Peyer's patch (tissue), 4 donors: ENCODE measurements around the gene PNMA8B.

ENCODE experiments used
- POLR2A ChIP-seq, 2 donors: fragments of 450-650 bp; IDR thresholded peaks; one replicate each; pipeline ENCODE4 v1.5.1; 2017; ENCODE audit warnings: antibody characterized with exemption in 2 of 2, mild to moderate bottlenecking in 2 of 2, moderate library complexity in 2 of 2
- TF ChIP-seq, protein P1 (sequence below), 6 experiments: fragments of 450-650 bp in 4 of 6; fragments of 200-600 bp in 2 of 6; sonication (generic) in 1 of 6; IDR thresholded peaks; one replicate each; pipeline ENCODE4 v1.5.1; 2017 to 2019; ENCODE audit warnings: antibody characterized with exemption in 6 of 6, mild to moderate bottlenecking in 3 of 6, moderate library complexity in 1 of 6

DNA sequence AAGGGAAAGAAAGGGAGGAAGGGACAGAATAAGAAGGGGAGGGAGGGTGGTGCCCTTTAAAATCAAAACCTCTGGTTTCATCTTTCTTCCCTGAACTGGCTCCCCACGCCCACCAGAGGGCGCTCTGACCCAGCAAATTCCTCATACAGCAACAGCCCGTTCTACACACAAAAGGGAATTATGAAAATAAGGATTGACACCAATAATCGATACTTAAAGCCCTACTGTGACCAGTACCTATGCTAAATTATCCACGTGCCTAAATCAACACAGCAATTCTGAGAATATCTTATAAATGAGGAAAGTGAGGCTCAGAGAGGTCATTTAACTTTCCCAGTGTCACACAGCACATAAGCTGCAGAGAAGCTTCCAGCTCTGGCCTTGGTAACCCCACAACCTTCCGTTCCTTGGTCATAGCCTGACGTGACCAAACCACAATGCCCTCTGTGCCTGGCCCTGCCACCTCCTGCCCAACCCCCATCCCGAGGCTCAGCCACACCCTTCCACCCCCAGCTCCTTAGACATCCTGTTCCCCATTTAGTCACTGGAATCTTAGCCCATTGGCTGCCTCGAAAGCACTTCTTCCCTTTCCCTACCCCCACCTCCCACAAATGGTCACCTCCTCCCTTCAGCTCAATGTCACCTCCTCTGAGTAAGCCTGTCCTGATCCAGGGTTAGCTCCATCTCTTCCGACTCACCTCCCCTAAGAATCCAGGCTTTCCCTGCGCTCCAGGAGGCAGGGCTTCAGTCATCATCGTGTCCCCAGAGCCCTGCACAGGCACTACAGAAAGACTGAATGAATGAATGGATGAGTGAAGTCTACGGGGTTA lies 34.2 kb upstream of the PNMA8B start:
- TF ChIP-seq, protein P1, sequence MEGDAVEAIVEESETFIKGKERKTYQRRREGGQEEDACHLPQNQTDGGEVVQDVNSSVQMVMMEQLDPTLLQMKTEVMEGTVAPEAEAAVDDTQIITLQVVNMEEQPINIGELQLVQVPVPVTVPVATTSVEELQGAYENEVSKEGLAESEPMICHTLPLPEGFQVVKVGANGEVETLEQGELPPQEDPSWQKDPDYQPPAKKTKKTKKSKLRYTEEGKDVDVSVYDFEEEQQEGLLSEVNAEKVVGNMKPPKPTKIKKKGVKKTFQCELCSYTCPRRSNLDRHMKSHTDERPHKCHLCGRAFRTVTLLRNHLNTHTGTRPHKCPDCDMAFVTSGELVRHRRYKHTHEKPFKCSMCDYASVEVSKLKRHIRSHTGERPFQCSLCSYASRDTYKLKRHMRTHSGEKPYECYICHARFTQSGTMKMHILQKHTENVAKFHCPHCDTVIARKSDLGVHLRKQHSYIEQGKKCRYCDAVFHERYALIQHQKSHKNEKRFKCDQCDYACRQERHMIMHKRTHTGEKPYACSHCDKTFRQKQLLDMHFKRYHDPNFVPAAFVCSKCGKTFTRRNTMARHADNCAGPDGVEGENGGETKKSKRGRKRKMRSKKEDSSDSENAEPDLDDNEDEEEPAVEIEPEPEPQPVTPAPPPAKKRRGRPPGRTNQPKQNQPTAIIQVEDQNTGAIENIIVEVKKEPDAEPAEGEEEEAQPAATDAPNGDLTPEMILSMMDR (IDR thresholded peaks at IDR 0.05): peak; percentile 69 to 91 (median 90)
- no peak for TF ChIP-seq POLR2A (IDR thresholded peaks at IDR 0.05)
